ENCODE measurements around the gene ANGPTL8.

ANGPTL8 gene

GRCh38 chr19:11291415-11291814 is 52.0 kb downstream of the ANGPTL8 start:
- no peak overlapping the region for H3K27ac ChIP-seq
- no peak overlapping the region for H3K4me3 ChIP-seq
- no peak for DNase-seq (ENCODE audit: low spot score)
- TF ChIP-seq, protein P1, sequence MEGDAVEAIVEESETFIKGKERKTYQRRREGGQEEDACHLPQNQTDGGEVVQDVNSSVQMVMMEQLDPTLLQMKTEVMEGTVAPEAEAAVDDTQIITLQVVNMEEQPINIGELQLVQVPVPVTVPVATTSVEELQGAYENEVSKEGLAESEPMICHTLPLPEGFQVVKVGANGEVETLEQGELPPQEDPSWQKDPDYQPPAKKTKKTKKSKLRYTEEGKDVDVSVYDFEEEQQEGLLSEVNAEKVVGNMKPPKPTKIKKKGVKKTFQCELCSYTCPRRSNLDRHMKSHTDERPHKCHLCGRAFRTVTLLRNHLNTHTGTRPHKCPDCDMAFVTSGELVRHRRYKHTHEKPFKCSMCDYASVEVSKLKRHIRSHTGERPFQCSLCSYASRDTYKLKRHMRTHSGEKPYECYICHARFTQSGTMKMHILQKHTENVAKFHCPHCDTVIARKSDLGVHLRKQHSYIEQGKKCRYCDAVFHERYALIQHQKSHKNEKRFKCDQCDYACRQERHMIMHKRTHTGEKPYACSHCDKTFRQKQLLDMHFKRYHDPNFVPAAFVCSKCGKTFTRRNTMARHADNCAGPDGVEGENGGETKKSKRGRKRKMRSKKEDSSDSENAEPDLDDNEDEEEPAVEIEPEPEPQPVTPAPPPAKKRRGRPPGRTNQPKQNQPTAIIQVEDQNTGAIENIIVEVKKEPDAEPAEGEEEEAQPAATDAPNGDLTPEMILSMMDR (IDR thresholded peaks at IDR 0.05) = no peak

Measured in coronary artery (tissue), 2 donors.